Progenitor cell of endocrine pancreas (in vitro differentiated cells): Measurements from ENCODE around the gene FOXB2. TPM values are rescaled to one million over a fixed set of nuclear protein-coding genes. Genes with fewer than 3 reads are reported as not detected.

ENCODE experiments used
- DNase-seq: peaks from one replicate; pipeline ENCODE4 v3.0.0; 2021; ENCODE audit warnings: low spot score; ENCODE audit not compliant: unreplicated experiment
- H3K27ac Mint-ChIP-seq: 2 replicates; pipeline ENCODE4 v1.8.0; 2021; ENCODE audit warnings: mild to moderate bottlenecking, moderate library complexity, mixed read lengths
- H3K27me3 Mint-ChIP-seq: 2 replicates; pipeline ENCODE4 v1.8.0; 2021; ENCODE audit warnings: mixed read lengths
- H3K36me3 Mint-ChIP-seq: 2 replicates; pipeline ENCODE4 v1.8.0; 2022; ENCODE audit warnings: mixed read lengths; ENCODE audit not compliant: insufficient read depth
- H3K4me1 Mint-ChIP-seq: 2 replicates; pipeline ENCODE4 v1.8.0; 2021; ENCODE audit warnings: low read depth, mixed read lengths
- H3K4me3 Mint-ChIP-seq: 2 replicates; pipeline ENCODE4 v1.8.0; 2021; ENCODE audit warnings: low read depth, mild to moderate bottlenecking, moderate library complexity, mixed read lengths
- H3K9me3 Mint-ChIP-seq: 2 replicates; pipeline ENCODE4 v1.8.0; 2021; ENCODE audit warnings: low read depth, mixed read lengths
- CTCF ChIP-seq: fragments of 200-600 bp; sonication (generic); IDR thresholded peaks from one replicate; pipeline ENCODE4 v1.5.0; 2021; ENCODE audit warnings: antibody characterized with exemption, mild to moderate bottlenecking; ENCODE audit not compliant: unreplicated experiment
- total RNA-seq: library from RNA; stranded (reverse); gene quantifications from 2 replicates; pipeline ENCODE4 v1.2.1, GENCODE V29; 2021

The FOXB2 gene
- total RNA-seq, 1 donor from 2014 or later, result not detected

DNA sequence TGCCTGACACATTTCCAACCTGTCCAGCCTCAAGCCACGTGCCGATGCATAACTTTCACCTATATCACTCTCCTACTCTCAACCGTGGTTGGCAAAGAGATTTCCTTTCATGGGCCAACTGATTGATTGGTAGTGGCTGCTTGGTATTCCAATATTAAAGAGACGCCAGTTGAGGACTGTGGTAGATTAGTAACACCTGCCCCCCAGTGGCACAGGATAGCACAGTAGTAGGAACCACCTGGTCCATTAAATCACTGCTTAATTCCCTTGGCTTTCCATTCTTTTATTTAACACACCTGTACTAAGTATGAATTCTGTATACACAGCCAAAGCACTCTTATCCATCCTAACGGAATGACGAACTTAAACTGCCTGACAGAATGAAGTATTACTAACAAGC is 19.1 kb upstream of the FOXB2 start:
- Mint-ChIP-seq H3K27me3 (peaks cover 58% of the 10 kb centered on the region), H3K4me3 (no peak overlapping the region), H3K9me3 (no peaks in the 10 kb centered on the region), H3K4me1 (no peaks in the 10 kb centered on the region), H3K27ac (no peak overlapping the region), H3K36me3 (no peaks in the 10 kb centered on the region)
- no peak for DNase-seq
- no peak for TF ChIP-seq CTCF

GRCh38 chr9:77003366-77003765 is 16.1 kb upstream of the FOXB2 start:
- Mint-ChIP-seq H3K4me1 (no peaks in the 10 kb centered on the region), H3K4me3 (no peak overlapping the region), H3K36me3 (no peaks in the 10 kb centered on the region), H3K27ac (no peak overlapping the region), H3K27me3 (peaks cover 63% of the 10 kb centered on the region), H3K9me3 (no peaks in the 10 kb centered on the region)
- no peak for DNase-seq
- TF ChIP-seq CTCF, result no peak

DNA sequence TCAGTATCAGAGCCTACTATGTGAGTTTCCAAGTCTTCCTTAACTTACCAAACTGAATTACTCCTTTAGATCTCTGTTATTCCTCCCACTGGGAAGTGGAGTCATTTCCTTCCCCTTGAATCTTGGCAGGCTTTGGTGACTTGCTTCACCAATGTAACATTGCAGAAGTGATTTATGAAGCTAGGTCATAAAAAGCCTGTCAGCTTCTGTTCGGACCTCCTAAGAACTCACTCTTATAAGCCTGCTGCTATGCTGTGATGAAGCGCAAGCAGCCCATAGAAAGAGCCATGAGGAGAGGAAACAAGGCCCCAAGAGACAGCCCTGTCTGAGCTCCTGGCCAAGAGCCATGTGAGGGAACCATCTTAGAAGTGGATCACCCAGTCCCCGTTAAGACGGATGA is 14.2 kb upstream of the FOXB2 start:
- H3K4me3 Mint-ChIP-seq, result no peak overlapping the region
- H3K36me3 Mint-ChIP-seq, result no peaks in the 10 kb centered on the region
- H3K27ac Mint-ChIP-seq, result no peak overlapping the region
- peaks cover 60% of the 10 kb centered on the region for H3K27me3 Mint-ChIP-seq
- no peaks in the 10 kb centered on the region for H3K9me3 Mint-ChIP-seq
- no peak for DNase-seq
- no peak for TF ChIP-seq CTCF
- H3K4me1 Mint-ChIP-seq, result peaks cover under 1% of the 10 kb centered on the region

- no peak for TF ChIP-seq CTCF
These were observed 8.9 kb upstream of the FOXB2 start for GRCh38 chr9:77010527-77010926.

GRCh38 chr9:77011973-77012821 is 7.3 kb upstream of the FOXB2 start:
- no peaks in the 10 kb centered on the region for H3K36me3 Mint-ChIP-seq
- H3K27ac Mint-ChIP-seq, result peak overlapping the region; percentile 81

More at GRCh38 chr9:77010527-77010926, 8.9 kb upstream of the FOXB2 start:
- Mint-ChIP-seq H3K9me3 (no peaks in the 10 kb centered on the region), H3K27ac (no peak overlapping the region), H3K27me3 (peaks cover 72% of the 10 kb centered on the region), H3K36me3 (no peaks in the 10 kb centered on the region), H3K4me1 (peaks cover 12% of the 10 kb centered on the region), H3K4me3 (no peak overlapping the region)
- no peak for DNase-seq

More at GRCh38 chr9:77011973-77012821, 7.3 kb upstream of the FOXB2 start:
- peak; percentile 79 for DNase-seq
- TF ChIP-seq CTCF, result peak; percentile 92
- Mint-ChIP-seq H3K4me3 (peak overlapping the region; percentile 37), H3K9me3 (no peaks in the 10 kb centered on the region), H3K27me3 (peaks cover 87% of the 10 kb centered on the region), H3K4me1 (peaks cover 15% of the 10 kb centered on the region)
